ENCODE measurements around the gene DLX6. TPM values are rescaled to one million over a fixed set of nuclear protein-coding genes. Genes with fewer than 3 reads are reported as not detected.

Gene DLX6
- total RNA-seq, 1 experiment from 2014 or later = not detected

DNA sequence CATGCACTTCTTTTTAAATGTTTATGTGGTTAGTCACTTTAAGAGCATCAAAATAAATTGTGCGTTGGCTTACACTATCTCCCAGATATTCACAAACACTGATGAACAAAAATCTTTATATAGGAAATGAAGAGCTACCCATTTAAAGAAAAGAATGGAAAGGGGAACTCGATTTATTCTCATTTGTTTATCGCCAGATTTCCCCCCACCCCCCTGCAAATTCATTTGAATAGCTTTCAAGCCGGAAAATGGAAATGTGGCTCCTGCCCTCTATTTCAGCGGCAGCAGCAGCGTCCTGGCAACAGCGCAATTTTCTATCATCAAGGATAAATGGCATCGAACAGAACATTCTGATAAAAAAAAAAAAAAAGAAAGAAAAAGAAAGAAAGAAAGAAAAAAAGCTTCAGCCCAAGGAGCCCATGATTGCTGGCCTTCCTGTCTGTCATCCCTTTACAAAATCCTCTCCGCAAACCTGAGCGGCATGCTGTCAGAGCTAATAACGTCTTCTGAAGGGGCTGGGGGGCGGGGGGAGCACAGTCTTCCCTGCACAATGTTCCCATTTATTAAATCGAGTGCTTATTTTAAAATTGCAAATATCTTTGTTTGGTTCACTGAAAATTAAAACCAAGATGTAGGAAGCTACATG lies 13.7 kb upstream of the DLX6 start:
- peaks cover 67% of the 10 kb centered on the region for H3K27me3 Mint-ChIP-seq (ENCODE audit: insufficient read depth, unreplicated experiment)
- intact Hi-C loops (cut with micrococcal nuclease) = no loop called here
- no peaks in the 10 kb centered on the region for H3K9me3 Mint-ChIP-seq (ENCODE audit: unreplicated experiment)
- POLR2A ChIA-PET = interaction anchor here (0.7 kb wide), 1 partner anchor 327 kb away, joined by 3 read pairs; no protein-coding TSS in a partner anchor
- CTCF ChIA-PET = no interaction called here
- H3K27ac Mint-ChIP-seq (ENCODE audit: low read depth, unreplicated experiment) = no peak overlapping the region
- H3K36me3 Mint-ChIP-seq (ENCODE audit: insufficient read depth, unreplicated experiment) = no peaks in the 10 kb centered on the region
- no TSS peak for BruUV-seq (replicated peaks)
- no peak overlapping the region for H3K4me3 Mint-ChIP-seq (ENCODE audit: unreplicated experiment)
- H3K4me1 Mint-ChIP-seq (ENCODE audit: insufficient read depth, unreplicated experiment) = no peaks in the 10 kb centered on the region
- TF ChIP-seq CTCF (IDR thresholded peaks at IDR 0.05; ENCODE audit: unreplicated experiment) = no peak
- DNase-seq (ENCODE audit: unreplicated experiment) = no peak

GRCh38 chr7:96992192-96993005 lies 13.0 kb upstream of the DLX6 start:
- Mint-ChIP-seq H3K4me3 (ENCODE audit: unreplicated experiment) (no peak overlapping the region), H3K27me3 (ENCODE audit: insufficient read depth, unreplicated experiment) (peaks cover 67% of the 10 kb centered on the region), H3K36me3 (ENCODE audit: insufficient read depth, unreplicated experiment) (no peaks in the 10 kb centered on the region), H3K4me1 (ENCODE audit: insufficient read depth, unreplicated experiment) (no peaks in the 10 kb centered on the region), H3K9me3 (ENCODE audit: unreplicated experiment) (no peaks in the 10 kb centered on the region), H3K27ac (ENCODE audit: low read depth, unreplicated experiment) (no peak overlapping the region)
- ChIA-PET CTCF (interaction anchor here (0.6 to 1.1 kb wide), 2 partner anchors 35 to 1177 kb away, joined by 3 to 10 read pairs; no protein-coding TSS in a partner anchor), POLR2A (no interaction called here)
- intact Hi-C loops (cut with micrococcal nuclease) = no loop called here
- no peak for DNase-seq (ENCODE audit: unreplicated experiment)
- BruUV-seq (replicated peaks) = no TSS peak
- no peak for TF ChIP-seq CTCF (IDR thresholded peaks at IDR 0.05; ENCODE audit: unreplicated experiment)

DNA sequence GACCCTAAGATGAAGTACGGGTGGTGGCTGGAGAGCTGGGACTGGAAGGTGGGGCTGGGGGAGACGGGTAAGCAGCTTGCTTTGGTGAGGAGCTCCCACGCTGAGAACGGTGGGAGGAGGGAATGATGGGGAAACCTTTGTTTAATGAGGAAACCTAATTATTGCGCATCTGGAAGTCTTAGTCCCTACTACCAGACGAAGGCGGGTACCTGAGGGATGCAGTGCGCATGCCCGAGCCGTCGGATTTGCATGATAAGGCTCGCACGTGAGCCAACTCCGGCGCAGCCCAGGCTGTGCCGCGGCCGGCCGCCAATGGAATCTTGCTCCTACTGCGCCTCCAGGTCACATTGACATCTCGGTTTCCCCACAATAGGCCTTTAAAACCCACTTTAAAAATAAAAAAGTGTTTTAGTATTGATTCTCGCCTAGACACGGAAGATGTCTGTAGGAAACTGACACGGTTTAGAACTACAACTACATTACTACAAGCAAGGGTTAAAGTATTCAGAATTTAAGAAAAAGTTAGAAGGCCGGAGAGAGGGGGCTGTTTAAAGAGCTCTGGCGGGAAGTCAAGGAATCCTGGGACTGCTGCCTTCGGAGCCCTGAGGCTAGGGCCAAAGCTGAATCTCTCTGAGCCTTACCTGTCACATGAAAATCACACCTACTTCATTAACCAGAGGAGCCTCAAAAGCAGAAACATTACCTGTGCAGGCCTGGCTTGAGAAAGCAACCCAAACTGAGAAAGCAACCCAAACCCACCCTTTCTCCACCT lies 12.1 kb upstream of the DLX6 start:
- peaks cover 75% of the 10 kb centered on the region for H3K27me3 Mint-ChIP-seq (ENCODE audit: insufficient read depth, unreplicated experiment)
- no peak for DNase-seq (ENCODE audit: unreplicated experiment)
- no peaks in the 10 kb centered on the region for H3K9me3 Mint-ChIP-seq (ENCODE audit: unreplicated experiment)
- H3K4me1 Mint-ChIP-seq (ENCODE audit: insufficient read depth, unreplicated experiment) = no peaks in the 10 kb centered on the region
- POLR2A ChIA-PET = no interaction called here
- H3K4me3 Mint-ChIP-seq (ENCODE audit: unreplicated experiment) = no peak overlapping the region
- intact Hi-C loops (cut with micrococcal nuclease) = no loop called here
- H3K27ac Mint-ChIP-seq (ENCODE audit: low read depth, unreplicated experiment) = no peak overlapping the region
- no TSS peak for BruUV-seq (replicated peaks)
- CTCF ChIA-PET = interaction anchor here (0.6 to 1.1 kb wide), 4 partner anchors 8 to 34 kb away, joined by 3 to 10 read pairs (median 3); no protein-coding TSS in a partner anchor
- TF ChIP-seq CTCF (IDR thresholded peaks at IDR 0.05; ENCODE audit: unreplicated experiment) = no peak
- no peaks in the 10 kb centered on the region for H3K36me3 Mint-ChIP-seq (ENCODE audit: insufficient read depth, unreplicated experiment)

DNA sequence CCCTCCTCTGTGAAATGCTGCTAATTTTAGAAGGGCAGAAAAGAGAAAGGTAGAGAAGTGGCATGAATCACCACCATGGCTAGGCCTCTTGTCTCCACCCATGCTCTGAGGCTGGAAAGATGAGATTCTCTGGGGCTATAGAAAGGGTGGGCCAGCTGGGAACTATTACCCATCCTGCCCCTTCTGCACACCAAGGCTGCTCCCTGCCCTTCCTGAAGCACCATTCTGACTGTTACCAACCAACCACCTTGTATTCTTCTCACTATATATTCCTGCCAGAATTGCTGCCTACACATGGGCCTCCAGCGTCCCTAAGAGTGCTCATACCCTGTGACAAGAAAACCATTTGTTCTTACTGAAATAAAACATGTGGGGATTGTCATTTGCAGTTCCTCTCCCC lies 11.4 kb upstream of the DLX6 start:
- ChIA-PET CTCF (interaction anchor here (0.6 to 1.1 kb wide), 3 partner anchors 9 to 34 kb away, joined by 3 read pairs; no protein-coding TSS in a partner anchor), POLR2A (no interaction called here)
- Mint-ChIP-seq H3K9me3 (ENCODE audit: unreplicated experiment) (no peaks in the 10 kb centered on the region), H3K36me3 (ENCODE audit: insufficient read depth, unreplicated experiment) (no peaks in the 10 kb centered on the region), H3K4me1 (ENCODE audit: insufficient read depth, unreplicated experiment) (no peaks in the 10 kb centered on the region), H3K27ac (ENCODE audit: low read depth, unreplicated experiment) (no peak overlapping the region), H3K27me3 (ENCODE audit: insufficient read depth, unreplicated experiment) (peaks cover 79% of the 10 kb centered on the region), H3K4me3 (ENCODE audit: unreplicated experiment) (no peak overlapping the region)
- intact Hi-C loops (cut with micrococcal nuclease) = no loop called here
- no peak for DNase-seq (ENCODE audit: unreplicated experiment)
- TF ChIP-seq CTCF (IDR thresholded peaks at IDR 0.05; ENCODE audit: unreplicated experiment) = no peak
- BruUV-seq (replicated peaks) = no TSS peak

Data from MCF 10A (cell line).